ENCODE data around the gene FRMD7. TPM values are rescaled to one million over a fixed set of nuclear protein-coding genes. Genes with fewer than 3 reads are reported as not detected.

Gene FRMD7
- total and polyA plus RNA-seq, 2 donors from 2014 or later, result 0.19 to 2.5 TPM

DNA sequence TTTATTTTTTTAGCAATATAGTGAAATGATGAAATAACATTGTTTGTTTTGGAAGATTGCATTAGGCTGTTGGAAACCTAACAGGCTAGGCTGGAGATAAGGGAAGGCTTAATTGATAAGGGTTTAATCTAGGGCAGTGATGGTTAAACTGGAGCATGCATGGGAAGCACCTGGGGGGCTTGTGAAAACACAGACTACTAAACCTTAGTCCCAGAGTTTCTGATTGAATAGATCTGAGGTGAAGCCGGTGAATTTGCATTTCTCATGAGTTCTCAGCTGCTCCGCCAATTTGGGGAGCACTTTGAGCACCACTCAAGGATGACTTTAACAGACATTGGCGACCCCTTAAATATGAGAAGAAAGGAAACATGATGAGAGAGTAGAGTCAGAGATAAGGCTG lies 93.2 kb downstream of the FRMD7 start:
- FAIRE-seq, result no peak
- no peaks in the 10 kb centered on the region for H3K9me3 ChIP-seq (ENCODE audit: control insufficient read depth in 2 of 3, insufficient read depth in 1 of 3, low read length in 3 of 3)
- no peaks in the 10 kb centered on the region for H3K4me1 ChIP-seq (ENCODE audit: control insufficient read depth in 2 of 3, insufficient read depth in 2 of 3, low read depth in 1 of 3, low read length in 3 of 3)
- H3K9ac ChIP-seq (ENCODE audit: low read length in 3 of 3), result no peak overlapping the region
- DNase-seq, result no peak
- TF ChIP-seq, protein P1, sequence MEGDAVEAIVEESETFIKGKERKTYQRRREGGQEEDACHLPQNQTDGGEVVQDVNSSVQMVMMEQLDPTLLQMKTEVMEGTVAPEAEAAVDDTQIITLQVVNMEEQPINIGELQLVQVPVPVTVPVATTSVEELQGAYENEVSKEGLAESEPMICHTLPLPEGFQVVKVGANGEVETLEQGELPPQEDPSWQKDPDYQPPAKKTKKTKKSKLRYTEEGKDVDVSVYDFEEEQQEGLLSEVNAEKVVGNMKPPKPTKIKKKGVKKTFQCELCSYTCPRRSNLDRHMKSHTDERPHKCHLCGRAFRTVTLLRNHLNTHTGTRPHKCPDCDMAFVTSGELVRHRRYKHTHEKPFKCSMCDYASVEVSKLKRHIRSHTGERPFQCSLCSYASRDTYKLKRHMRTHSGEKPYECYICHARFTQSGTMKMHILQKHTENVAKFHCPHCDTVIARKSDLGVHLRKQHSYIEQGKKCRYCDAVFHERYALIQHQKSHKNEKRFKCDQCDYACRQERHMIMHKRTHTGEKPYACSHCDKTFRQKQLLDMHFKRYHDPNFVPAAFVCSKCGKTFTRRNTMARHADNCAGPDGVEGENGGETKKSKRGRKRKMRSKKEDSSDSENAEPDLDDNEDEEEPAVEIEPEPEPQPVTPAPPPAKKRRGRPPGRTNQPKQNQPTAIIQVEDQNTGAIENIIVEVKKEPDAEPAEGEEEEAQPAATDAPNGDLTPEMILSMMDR (IDR thresholded peaks at IDR 0.05; ENCODE audit: borderline replicate concordance, extremely low read depth, insufficient read depth), result no peak
- H3K27me3 ChIP-seq (ENCODE audit: control insufficient read depth, insufficient read depth, low read length), result peaks cover 8% of the 10 kb centered on the region
- no peak overlapping the region for H3K4me3 ChIP-seq (ENCODE audit: low read length in 3 of 3)
- H3K27ac ChIP-seq (ENCODE audit: low read depth in 2 of 2, low read length in 2 of 2), result no peak overlapping the region
- intact Hi-C loops (cut with DNase I), result no loop called here
- no peaks in the 10 kb centered on the region for H3K36me3 ChIP-seq (ENCODE audit: control insufficient read depth in 2 of 3, insufficient read depth in 3 of 3, low read length in 3 of 3)

DNA sequence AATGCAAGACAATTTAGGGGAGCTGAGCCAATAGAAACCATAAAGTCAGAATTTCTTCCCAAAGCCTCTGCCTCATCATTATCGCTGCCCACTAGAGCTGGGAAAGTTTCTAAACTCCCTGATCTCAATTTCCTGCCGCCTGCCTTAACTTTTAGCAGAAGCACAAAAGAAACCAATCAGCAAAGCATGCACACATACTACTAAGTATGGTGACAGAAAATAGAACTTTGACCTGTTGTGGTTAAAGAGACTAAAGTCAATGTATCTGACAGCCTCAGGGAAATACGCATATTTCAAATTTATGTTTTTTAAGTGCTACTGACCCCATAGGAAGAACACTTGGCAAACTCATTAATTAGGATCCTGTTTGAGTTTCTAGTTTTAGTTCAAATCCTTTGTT lies 94.7 kb downstream of the FRMD7 start:
- no peak for FAIRE-seq
- H3K9me3 ChIP-seq (ENCODE audit: control insufficient read depth in 2 of 3, insufficient read depth in 1 of 3, low read length in 3 of 3), result no peaks in the 10 kb centered on the region
- TF ChIP-seq, protein P1 (IDR thresholded peaks at IDR 0.05; ENCODE audit: borderline replicate concordance, extremely low read depth, insufficient read depth), result no peak
- no peak overlapping the region for H3K4me3 ChIP-seq (ENCODE audit: low read length in 3 of 3)
- no peaks in the 10 kb centered on the region for H3K36me3 ChIP-seq (ENCODE audit: control insufficient read depth in 2 of 3, insufficient read depth in 3 of 3, low read length in 3 of 3)
- intact Hi-C loops (cut with DNase I), result no loop called here
- peak in 1 of 5 donors; percentile 18 for DNase-seq
- H3K27ac ChIP-seq (ENCODE audit: low read depth in 2 of 2, low read length in 2 of 2), result no peak overlapping the region
- H3K4me1 ChIP-seq (ENCODE audit: control insufficient read depth in 2 of 3, insufficient read depth in 2 of 3, low read depth in 1 of 3, low read length in 3 of 3), result no peaks in the 10 kb centered on the region
- no peak overlapping the region for H3K9ac ChIP-seq (ENCODE audit: low read length in 3 of 3)
- peaks cover 12% of the 10 kb centered on the region for H3K27me3 ChIP-seq (ENCODE audit: control insufficient read depth, insufficient read depth, low read length)

DNA sequence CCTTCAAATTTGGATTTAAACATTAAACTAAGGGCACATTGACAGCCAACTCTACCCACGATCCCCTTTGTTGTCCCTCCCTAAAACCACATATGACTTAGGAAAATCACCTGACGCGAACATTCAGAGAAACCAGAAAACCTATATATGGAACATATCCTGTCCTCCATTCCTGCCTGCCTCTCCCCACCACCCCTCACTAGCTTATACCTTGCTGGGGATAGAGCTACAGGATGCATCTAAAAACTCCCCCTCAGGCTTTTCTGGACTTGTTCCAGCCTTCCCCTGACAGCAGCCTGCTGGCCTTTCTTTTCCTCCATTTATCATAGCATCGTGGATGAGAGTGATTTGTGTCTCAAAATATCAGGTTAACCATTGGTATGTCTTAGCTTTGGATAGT lies 96.0 kb downstream of the FRMD7 start:
- FAIRE-seq, result no peak
- DNase-seq, result peak in 1 of 5 donors; percentile 12
- intact Hi-C loops (cut with DNase I), result no loop called here

More for the DNA sequence above, 96.0 kb downstream of the FRMD7 start:
- no peak overlapping the region for H3K9ac ChIP-seq (ENCODE audit: low read length in 3 of 3)
- H3K4me3 ChIP-seq (ENCODE audit: low read length in 3 of 3), result no peak overlapping the region
- H3K27me3 ChIP-seq (ENCODE audit: control insufficient read depth, insufficient read depth, low read length), result peaks cover 12% of the 10 kb centered on the region
- no peaks in the 10 kb centered on the region for H3K36me3 ChIP-seq (ENCODE audit: control insufficient read depth in 2 of 3, insufficient read depth in 3 of 3, low read length in 3 of 3)
- no peaks in the 10 kb centered on the region for H3K9me3 ChIP-seq (ENCODE audit: control insufficient read depth in 2 of 3, insufficient read depth in 1 of 3, low read length in 3 of 3)
- H3K27ac ChIP-seq (ENCODE audit: low read depth in 2 of 2, low read length in 2 of 2), result no peak overlapping the region
- H3K4me1 ChIP-seq (ENCODE audit: control insufficient read depth in 2 of 3, insufficient read depth in 2 of 3, low read depth in 1 of 3, low read length in 3 of 3), result no peaks in the 10 kb centered on the region
- TF ChIP-seq, protein P1 (IDR thresholded peaks at IDR 0.05; ENCODE audit: borderline replicate concordance, extremely low read depth, insufficient read depth), result no peak
